Progenitor cell of endocrine pancreas (in vitro differentiated cells): ENCODE measurements around the gene KMT2D. TPM values are rescaled to one million over a fixed set of nuclear protein-coding genes. Genes with fewer than 3 reads are reported as not detected.

Experiments used
- DNase-seq: peaks from one replicate; pipeline ENCODE4 v3.0.0; 2021; ENCODE audit warnings: low spot score; ENCODE audit not compliant: unreplicated experiment
- H3K27ac Mint-ChIP-seq: 2 replicates; pipeline ENCODE4 v1.8.0; 2021; ENCODE audit warnings: mild to moderate bottlenecking, moderate library complexity, mixed read lengths
- H3K27me3 Mint-ChIP-seq: 2 replicates; pipeline ENCODE4 v1.8.0; 2021; ENCODE audit warnings: mixed read lengths
- H3K36me3 Mint-ChIP-seq: 2 replicates; pipeline ENCODE4 v1.8.0; 2022; ENCODE audit warnings: mixed read lengths; ENCODE audit not compliant: insufficient read depth
- H3K4me1 Mint-ChIP-seq: 2 replicates; pipeline ENCODE4 v1.8.0; 2021; ENCODE audit warnings: low read depth, mixed read lengths
- H3K4me3 Mint-ChIP-seq: 2 replicates; pipeline ENCODE4 v1.8.0; 2021; ENCODE audit warnings: low read depth, mild to moderate bottlenecking, moderate library complexity, mixed read lengths
- H3K9me3 Mint-ChIP-seq: 2 replicates; pipeline ENCODE4 v1.8.0; 2021; ENCODE audit warnings: low read depth, mixed read lengths
- CTCF ChIP-seq: fragments of 200-600 bp; sonication (generic); IDR thresholded peaks from one replicate; pipeline ENCODE4 v1.5.0; 2021; ENCODE audit warnings: antibody characterized with exemption, mild to moderate bottlenecking; ENCODE audit not compliant: unreplicated experiment
- total RNA-seq: library from RNA; stranded (reverse); gene quantifications from 2 replicates; pipeline ENCODE4 v1.2.1, GENCODE V29; 2021

Gene KMT2D
- total RNA-seq, 1 donor from 2014 or later = 132 TPM

GRCh38 chr12:49054096-49054495, 6.5 kb downstream of the KMT2D start:
- Mint-ChIP-seq H3K36me3 (peaks cover 17% of the 10 kb centered on the region), H3K4me3 (no peak overlapping the region), H3K27ac (no peak overlapping the region), H3K27me3 (no peaks in the 10 kb centered on the region), H3K4me1 (peaks cover 37% of the 10 kb centered on the region), H3K9me3 (no peaks in the 10 kb centered on the region)
- no peak for DNase-seq
- TF ChIP-seq CTCF = no peak

DNA sequence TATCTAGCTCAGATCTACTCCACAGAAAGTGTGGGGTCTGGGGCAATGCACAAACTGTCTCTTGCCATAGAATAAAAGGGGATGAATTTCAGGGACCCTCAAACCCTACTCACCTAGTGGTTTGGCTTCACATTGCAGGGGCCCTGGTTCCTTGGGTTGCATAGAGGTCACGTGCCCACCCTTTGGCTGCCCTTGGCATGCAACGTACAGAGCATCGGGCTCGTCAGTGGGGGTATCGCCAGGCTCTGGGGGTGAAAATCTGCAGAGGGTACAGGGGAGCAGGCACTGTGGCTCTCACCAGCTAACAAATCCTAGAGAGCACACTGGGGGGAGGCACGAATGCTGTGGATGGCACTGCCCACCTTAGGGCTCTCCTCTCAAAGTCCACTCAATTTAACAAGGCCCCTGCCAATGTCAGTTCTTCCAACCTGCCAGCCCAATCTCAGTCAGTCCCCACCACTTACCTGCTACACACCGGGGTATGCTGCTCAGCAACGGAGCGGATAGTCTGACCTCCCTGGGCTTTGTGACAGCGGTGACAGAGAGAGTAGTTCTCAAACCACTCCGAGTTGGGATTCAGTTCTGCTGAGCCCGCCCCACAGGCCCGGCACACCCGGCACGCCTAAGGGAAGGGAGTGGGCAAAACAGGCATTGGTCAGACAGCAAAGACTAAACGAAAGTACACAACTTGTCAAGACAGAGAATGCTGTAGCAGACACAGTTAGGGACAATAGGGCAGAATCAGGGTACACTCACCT, 8.0 kb downstream of the KMT2D start:
- Mint-ChIP-seq H3K4me3 (no peak overlapping the region), H3K36me3 (peaks cover 26% of the 10 kb centered on the region), H3K9me3 (no peaks in the 10 kb centered on the region), H3K27me3 (no peaks in the 10 kb centered on the region), H3K4me1 (peaks cover 23% of the 10 kb centered on the region), H3K27ac (no peak overlapping the region)
- no peak for TF ChIP-seq CTCF
- no peak for DNase-seq

- Mint-ChIP-seq H3K27ac (no peak overlapping the region), H3K4me3 (no peak overlapping the region), H3K4me1 (peaks cover 16% of the 10 kb centered on the region), H3K9me3 (no peaks in the 10 kb centered on the region), H3K36me3 (peaks cover 28% of the 10 kb centered on the region), H3K27me3 (no peaks in the 10 kb centered on the region)
- no peak for TF ChIP-seq CTCF
- DNase-seq = no peak
Measured at GRCh38 chr12:49051777-49052438, 8.7 kb downstream of the KMT2D start.

GRCh38 chr12:49051373-49051764, 9.2 kb downstream of the KMT2D start:
- no peak overlapping the region for H3K27ac Mint-ChIP-seq
- DNase-seq = no peak
- H3K4me1 Mint-ChIP-seq = peaks cover 10% of the 10 kb centered on the region
- H3K4me3 Mint-ChIP-seq = no peak overlapping the region
- H3K36me3 Mint-ChIP-seq = peaks cover 30% of the 10 kb centered on the region
- no peaks in the 10 kb centered on the region for H3K27me3 Mint-ChIP-seq
- no peak for TF ChIP-seq CTCF
- H3K9me3 Mint-ChIP-seq = no peaks in the 10 kb centered on the region

GRCh38 chr12:49050507-49051372, 9.9 kb downstream of the KMT2D start:
- Mint-ChIP-seq H3K27ac (no peak overlapping the region), H3K9me3 (no peaks in the 10 kb centered on the region), H3K4me3 (no peak overlapping the region), H3K4me1 (peaks cover 4% of the 10 kb centered on the region), H3K27me3 (no peaks in the 10 kb centered on the region), H3K36me3 (peaks cover 31% of the 10 kb centered on the region)
- no peak for TF ChIP-seq CTCF
- DNase-seq = no peak
